HCT116 (cell line): ENCODE measurements around the gene SRA1.

Experiments
- EGR1 ChIP-seq: IDR thresholded peaks from 2 replicates; pipeline ENCODE4 v1.6.1; 2012; ENCODE audit warnings: low read depth
- JUND ChIP-seq: IDR thresholded peaks from 2 replicates; pipeline ENCODE4 v1.6.1; 2012
- POLR2A ChIP-seq: IDR thresholded peaks from 2 replicates; pipeline ENCODE4 v1.7.0; 2011; ENCODE audit warnings: borderline replicate concordance; ENCODE audit not compliant: insufficient read depth, insufficient read length; ENCODE audit errors: extremely low read depth
- POLR2AphosphoS5 ChIP-seq: IDR thresholded peaks from 2 replicates; pipeline ENCODE4 v1.6.1; 2011; ENCODE audit warnings: mild to moderate bottlenecking, low read depth, low read length, moderate library complexity
- RAD21 ChIP-seq: IDR thresholded peaks from 2 replicates; pipeline ENCODE4 v1.6.1; 2012; ENCODE audit warnings: low read depth, mild to moderate bottlenecking
- SRF ChIP-seq: IDR thresholded peaks from 2 replicates; pipeline ENCODE4 v1.6.1; 2012; ENCODE audit warnings: low read depth
- TF ChIP-seq, protein P1 (sequence below), 3 experiments: fragments of 200-600 bp in 1 of 3; sonication (generic) in 1 of 3; IDR thresholded peaks in 2 of 3; conservative IDR thresholded peaks in 1 of 3; 2 replicates each; pipeline ENCODE4 v1.5.1; 2012 to 2017; ENCODE audit warnings: low read depth in 2 of 3, low read length in 2 of 3, antibody characterized with exemption in 1 of 3, borderline replicate concordance in 1 of 3, control low read depth in 1 of 3, mild to moderate bottlenecking in 1 of 3, mixed read lengths in 1 of 3, mixed run types in 1 of 3, moderate library complexity in 1 of 3; ENCODE audit not compliant: insufficient read depth in 1 of 3
- TF ChIP-seq, protein P2 (sequence below): IDR thresholded peaks from 2 replicates; pipeline ENCODE4 v1.6.1; 2012

DNA sequence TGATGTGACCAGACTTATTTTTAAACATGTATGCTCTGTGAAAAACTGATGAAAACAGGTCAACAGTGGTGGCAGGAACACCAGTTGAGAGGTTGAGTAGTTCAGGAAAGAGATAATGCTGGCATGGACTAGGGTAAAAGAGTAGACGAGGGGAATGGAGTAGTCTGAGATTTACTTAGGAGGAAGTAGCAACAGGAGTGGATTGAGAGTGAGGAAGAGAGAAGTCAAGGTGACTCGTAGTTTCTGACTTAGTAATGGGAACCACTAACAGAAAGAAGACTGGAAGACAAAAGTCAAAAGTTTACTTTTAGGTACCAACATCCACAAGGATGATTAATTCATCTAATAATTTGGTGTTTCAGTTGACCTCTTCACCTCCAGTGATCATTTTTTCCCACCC lies 3.6 kb downstream of the SRA1 start:
- TF ChIP-seq, protein P1, sequence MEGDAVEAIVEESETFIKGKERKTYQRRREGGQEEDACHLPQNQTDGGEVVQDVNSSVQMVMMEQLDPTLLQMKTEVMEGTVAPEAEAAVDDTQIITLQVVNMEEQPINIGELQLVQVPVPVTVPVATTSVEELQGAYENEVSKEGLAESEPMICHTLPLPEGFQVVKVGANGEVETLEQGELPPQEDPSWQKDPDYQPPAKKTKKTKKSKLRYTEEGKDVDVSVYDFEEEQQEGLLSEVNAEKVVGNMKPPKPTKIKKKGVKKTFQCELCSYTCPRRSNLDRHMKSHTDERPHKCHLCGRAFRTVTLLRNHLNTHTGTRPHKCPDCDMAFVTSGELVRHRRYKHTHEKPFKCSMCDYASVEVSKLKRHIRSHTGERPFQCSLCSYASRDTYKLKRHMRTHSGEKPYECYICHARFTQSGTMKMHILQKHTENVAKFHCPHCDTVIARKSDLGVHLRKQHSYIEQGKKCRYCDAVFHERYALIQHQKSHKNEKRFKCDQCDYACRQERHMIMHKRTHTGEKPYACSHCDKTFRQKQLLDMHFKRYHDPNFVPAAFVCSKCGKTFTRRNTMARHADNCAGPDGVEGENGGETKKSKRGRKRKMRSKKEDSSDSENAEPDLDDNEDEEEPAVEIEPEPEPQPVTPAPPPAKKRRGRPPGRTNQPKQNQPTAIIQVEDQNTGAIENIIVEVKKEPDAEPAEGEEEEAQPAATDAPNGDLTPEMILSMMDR (IDR thresholded peaks at IDR 0.05 in 2 of 3, conservative IDR thresholded peaks at IDR 0.05 in 1 of 3; ENCODE audit: borderline replicate concordance in 1 of 3, insufficient read depth in 1 of 3, low read depth in 2 of 3, low read length in 2 of 3): no peak
- TF ChIP-seq JUND: no peak
- no peak for TF ChIP-seq EGR1
- no peak for TF ChIP-seq POLR2A
- no peak for TF ChIP-seq SRF
- TF ChIP-seq POLR2AphosphoS5: peak; percentile 23; the same call in 1 of the 2 replicates
- TF ChIP-seq, protein P2, sequence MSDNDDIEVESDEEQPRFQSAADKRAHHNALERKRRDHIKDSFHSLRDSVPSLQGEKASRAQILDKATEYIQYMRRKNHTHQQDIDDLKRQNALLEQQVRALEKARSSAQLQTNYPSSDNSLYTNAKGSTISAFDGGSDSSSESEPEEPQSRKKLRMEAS: no peak
- no peak for TF ChIP-seq RAD21
